GM19025 (cell line): ENCODE results near the gene ICA1L.
A peak's percentile ranks its signal among the peaks of the same experiment; 100 is the strongest.

ENCODE experiments used
- ATAC-seq: cut with Tn5 transposase; IDR thresholded peaks from one replicate; pipeline ENCODE4 v1.9.1; 2021; ENCODE audit warnings: mild to moderate bottlenecking, low read depth, moderate library complexity; ENCODE audit not compliant: unreplicated experiment

Gene ICA1L

GRCh38 chr2:202790676-202791075, 80.9 kb downstream of the ICA1L start:
- ATAC-seq, result no peak

GRCh38 chr2:202786842-202787241, 84.7 kb downstream of the ICA1L start:
- no peak for ATAC-seq

- ATAC-seq, result no peak
These were observed 88.5 kb downstream of the ICA1L start for GRCh38 chr2:202782940-202783558.

GRCh38 chr2:202780514-202781021, 91.0 kb downstream of the ICA1L start:
- peak; percentile 93 for ATAC-seq

- ATAC-seq, result no peak
These were observed 93.3 kb downstream of the ICA1L start for GRCh38 chr2:202778217-202778616.

- no peak for ATAC-seq
These were observed 97.5 kb downstream of the ICA1L start for GRCh38 chr2:202774104-202774503.

GRCh38 chr2:202773301-202773973, 98.1 kb downstream of the ICA1L start:
- no peak for ATAC-seq

GRCh38 chr2:202771741-202772460, 99.7 kb downstream of the ICA1L start:
- ATAC-seq, result no peak

- no peak for ATAC-seq
These were observed 100.2 kb downstream of the ICA1L start for GRCh38 chr2:202771336-202771735.

- ATAC-seq, result no peak
These were observed 102.4 kb downstream of the ICA1L start for GRCh38 chr2:202769201-202769600.

- ATAC-seq, result no peak
These were observed 103.3 kb downstream of the ICA1L start for GRCh38 chr2:202768273-202768672.

- ATAC-seq, result no peak
These were observed 106.1 kb downstream of the ICA1L start for GRCh38 chr2:202765436-202765835.

- ATAC-seq, result no peak
These were observed 106.6 kb downstream of the ICA1L start for GRCh38 chr2:202764991-202765390.

GRCh38 chr2:202763916-202764315, 107.7 kb downstream of the ICA1L start:
- ATAC-seq, result no peak

GRCh38 chr2:202762556-202762955, 109.0 kb downstream of the ICA1L start:
- ATAC-seq, result no peak

- no peak for ATAC-seq
These were observed 110.7 kb downstream of the ICA1L start for GRCh38 chr2:202760848-202761247.

- ATAC-seq, result no peak
These were observed 113.0 kb downstream of the ICA1L start for GRCh38 chr2:202758604-202759003.

- no peak for ATAC-seq
These were observed 113.4 kb downstream of the ICA1L start for GRCh38 chr2:202758128-202758527.

- ATAC-seq, result no peak
These were observed 114.2 kb downstream of the ICA1L start for GRCh38 chr2:202757339-202757738.

GRCh38 chr2:202756598-202756997, 115.0 kb downstream of the ICA1L start:
- no peak for ATAC-seq

GRCh38 chr2:202754936-202755335, 116.6 kb downstream of the ICA1L start:
- no peak for ATAC-seq
